Gastrocnemius medialis (tissue), 4 donors: ENCODE data around the gene GRID1.

Source experiments
- POLR2A ChIP-seq, 2 donors: fragments of 450-650 bp; IDR thresholded peaks; one replicate each; pipeline ENCODE4 v1.6.1; 2017; ENCODE audit warnings: antibody characterized with exemption in 2 of 2, mild to moderate bottlenecking in 2 of 2, moderate library complexity in 2 of 2
- TF ChIP-seq, protein P1 (sequence below), 5 experiments: fragments of 450-650 bp in 3 of 5; fragments of 200-600 bp in 2 of 5; sonication (generic) in 2 of 5; IDR thresholded peaks in 4 of 5; conservative IDR thresholded peaks in 1 of 5; 1 replicate in 4 of 5; 2 replicates in 1 of 5; pipeline ENCODE4 v1.5.1; 2016 to 2019; ENCODE audit warnings: antibody characterized with exemption in 5 of 5, mild to moderate bottlenecking in 3 of 5, moderate library complexity in 3 of 5

DNA sequence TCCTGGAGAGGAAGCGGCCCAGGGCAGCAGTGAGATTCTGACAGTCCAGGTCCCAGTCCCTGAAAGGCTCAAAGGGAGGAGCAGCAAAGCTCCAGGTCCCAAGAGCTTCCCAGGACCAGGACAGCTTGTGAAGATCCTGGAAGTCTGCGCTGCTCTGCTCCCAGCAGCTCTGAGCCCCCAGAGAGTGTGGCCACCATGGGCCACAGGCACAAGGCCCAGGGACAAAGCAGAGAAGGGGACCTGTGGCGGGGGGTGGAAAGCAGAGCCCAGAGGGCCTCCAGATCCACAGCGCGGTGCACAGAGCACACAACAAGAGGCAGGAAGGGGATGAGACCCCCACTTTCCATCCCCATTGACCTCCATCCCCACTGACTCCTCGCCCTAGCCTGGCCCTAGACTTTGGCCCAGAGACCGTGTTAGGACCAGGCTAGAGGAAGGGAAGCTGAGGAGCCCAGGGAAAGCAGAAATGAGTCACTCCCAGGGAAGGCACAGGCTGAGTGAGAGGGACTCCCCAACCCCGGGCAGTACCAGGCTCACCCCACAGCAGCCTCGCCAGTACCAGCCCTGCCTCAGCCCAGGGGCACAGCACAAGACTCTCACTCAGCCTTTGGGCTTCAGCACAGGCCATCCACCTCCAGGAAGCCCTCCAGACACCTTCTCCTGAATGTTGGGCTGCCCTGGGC is 75.5 kb downstream of the GRID1 start:
- TF ChIP-seq, protein P1, sequence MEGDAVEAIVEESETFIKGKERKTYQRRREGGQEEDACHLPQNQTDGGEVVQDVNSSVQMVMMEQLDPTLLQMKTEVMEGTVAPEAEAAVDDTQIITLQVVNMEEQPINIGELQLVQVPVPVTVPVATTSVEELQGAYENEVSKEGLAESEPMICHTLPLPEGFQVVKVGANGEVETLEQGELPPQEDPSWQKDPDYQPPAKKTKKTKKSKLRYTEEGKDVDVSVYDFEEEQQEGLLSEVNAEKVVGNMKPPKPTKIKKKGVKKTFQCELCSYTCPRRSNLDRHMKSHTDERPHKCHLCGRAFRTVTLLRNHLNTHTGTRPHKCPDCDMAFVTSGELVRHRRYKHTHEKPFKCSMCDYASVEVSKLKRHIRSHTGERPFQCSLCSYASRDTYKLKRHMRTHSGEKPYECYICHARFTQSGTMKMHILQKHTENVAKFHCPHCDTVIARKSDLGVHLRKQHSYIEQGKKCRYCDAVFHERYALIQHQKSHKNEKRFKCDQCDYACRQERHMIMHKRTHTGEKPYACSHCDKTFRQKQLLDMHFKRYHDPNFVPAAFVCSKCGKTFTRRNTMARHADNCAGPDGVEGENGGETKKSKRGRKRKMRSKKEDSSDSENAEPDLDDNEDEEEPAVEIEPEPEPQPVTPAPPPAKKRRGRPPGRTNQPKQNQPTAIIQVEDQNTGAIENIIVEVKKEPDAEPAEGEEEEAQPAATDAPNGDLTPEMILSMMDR (IDR thresholded peaks at IDR 0.05 in 4 of 5, conservative IDR thresholded peaks at IDR 0.05 in 1 of 5): no peak
- no peak for TF ChIP-seq POLR2A (IDR thresholded peaks at IDR 0.05)
